Esophagus squamous epithelium (tissue), 5 donors: ENCODE data around the gene PIK3R5. TPM values are rescaled to one million over a fixed set of nuclear protein-coding genes. Genes with fewer than 3 reads are reported as not detected.
A peak's percentile ranks its signal among the peaks of the same experiment; 100 is the strongest.

Experiments used
- DNase-seq: peaks from one replicate; lab custom pipeline; 2025; lab: John Stamatoyannopoulos, UW
- H3K27ac ChIP-seq, 4 donors: fragments of 200-600 bp; sonication (generic); one replicate each; pipeline ENCODE4 v1.5.1; 2016 to 2019; ENCODE audit warnings: mild to moderate bottlenecking in 1 of 4
- H3K27me3 ChIP-seq, 4 donors: fragments of 200-600 bp; sonication (generic); 1 replicate in 3 of 4; 2 replicates in 1 of 4; pipeline versions ENCODE4 v1.5.1 to v1.6.0; 2017 to 2021; ENCODE audit warnings: antibody characterized with exemption in 1 of 4
- H3K36me3 ChIP-seq, 3 donors: fragments of 200-600 bp; sonication (generic); one replicate each; pipeline ENCODE4 v1.5.1; 2016 to 2019
- H3K4me1 ChIP-seq, 3 donors: fragments of 200-600 bp; sonication (generic); one replicate each; pipeline ENCODE4 v1.5.1; 2017 to 2019
- H3K4me3 ChIP-seq, 4 donors: fragments of 200-600 bp; sonication (generic); 1 replicate in 3 of 4; 2 replicates in 1 of 4; pipeline ENCODE4 v1.5.1; 2016 to 2019; ENCODE audit warnings: mild to moderate bottlenecking in 2 of 4, moderate library complexity in 1 of 4
- H3K9me3 ChIP-seq, 3 donors: fragments of 200-600 bp; sonication (generic); one replicate each; pipeline ENCODE4 v1.5.1; 2016 to 2019
- POLR2A ChIP-seq, 4 donors: fragments of 450-650 bp; IDR thresholded peaks; one replicate each; pipeline ENCODE4 v1.6.1; 2017; ENCODE audit warnings: antibody characterized with exemption in 4 of 4, mild to moderate bottlenecking in 4 of 4, moderate library complexity in 3 of 4
- WGBS, 2 donors: methylation state at CpG; one replicate each; pipeline ENCODE4 v1.1.5; 2018; 5-methylcytosine and 5-hydroxymethylcytosine counted together
- intact Hi-C: fragments of 100-400 bp; cut with DNase I; formaldehyde crosslinking; loops from one replicate; pipeline ENCODE4 v1.15.0; 2022
- total RNA-seq, 4 donors: library from RNA; depleted of rRNA; stranded (reverse); fragments of >200 nt; gene quantifications; one replicate each; pipeline ENCODE4 v1.1.0, GENCODE V29; 2016
- TF ChIP-seq, protein P1 (sequence below), 6 experiments: fragments of 450-650 bp in 4 of 6; fragments of 200-600 bp in 2 of 6; sonication (generic) in 2 of 6; IDR thresholded peaks; one replicate each; pipeline ENCODE4 v1.5.1; 2016 to 2019; ENCODE audit warnings: antibody characterized with exemption in 6 of 6, mild to moderate bottlenecking in 4 of 6, moderate library complexity in 4 of 6
- donor health status: DM: yes; HTN: yes; CAD: no.

PIK3R5 gene
- total RNA-seq, 4 donors from 2014 or later = 1.8 to 8.8 (median 3.1) TPM

- Histone ChIP-seq H3K36me3 (no peaks in the 10 kb centered on the region), H3K4me3 (no peak overlapping the region), H3K4me1 (peaks cover 0 to 13% (median 0%) of the 10 kb centered on the region in 3 donors), H3K9me3 (no peaks in the 10 kb centered on the region), H3K27ac (no peak overlapping the region), H3K27me3 (peaks cover 0 to 45% (median 0%) of the 10 kb centered on the region in 4 donors)
- no peak for DNase-seq
- 65 to 75% methylated on average over 9 to 11 of the region's 11 CpGs for WGBS, 2 donors
- TF ChIP-seq, protein P1, sequence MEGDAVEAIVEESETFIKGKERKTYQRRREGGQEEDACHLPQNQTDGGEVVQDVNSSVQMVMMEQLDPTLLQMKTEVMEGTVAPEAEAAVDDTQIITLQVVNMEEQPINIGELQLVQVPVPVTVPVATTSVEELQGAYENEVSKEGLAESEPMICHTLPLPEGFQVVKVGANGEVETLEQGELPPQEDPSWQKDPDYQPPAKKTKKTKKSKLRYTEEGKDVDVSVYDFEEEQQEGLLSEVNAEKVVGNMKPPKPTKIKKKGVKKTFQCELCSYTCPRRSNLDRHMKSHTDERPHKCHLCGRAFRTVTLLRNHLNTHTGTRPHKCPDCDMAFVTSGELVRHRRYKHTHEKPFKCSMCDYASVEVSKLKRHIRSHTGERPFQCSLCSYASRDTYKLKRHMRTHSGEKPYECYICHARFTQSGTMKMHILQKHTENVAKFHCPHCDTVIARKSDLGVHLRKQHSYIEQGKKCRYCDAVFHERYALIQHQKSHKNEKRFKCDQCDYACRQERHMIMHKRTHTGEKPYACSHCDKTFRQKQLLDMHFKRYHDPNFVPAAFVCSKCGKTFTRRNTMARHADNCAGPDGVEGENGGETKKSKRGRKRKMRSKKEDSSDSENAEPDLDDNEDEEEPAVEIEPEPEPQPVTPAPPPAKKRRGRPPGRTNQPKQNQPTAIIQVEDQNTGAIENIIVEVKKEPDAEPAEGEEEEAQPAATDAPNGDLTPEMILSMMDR (IDR thresholded peaks at IDR 0.05) = no peak
- no peak for TF ChIP-seq POLR2A (IDR thresholded peaks at IDR 0.05)
- intact Hi-C loops = no loop called here
Observed at GRCh38 chr17:8869114-8869815, 96.2 kb downstream of the PIK3R5 start.

DNA sequence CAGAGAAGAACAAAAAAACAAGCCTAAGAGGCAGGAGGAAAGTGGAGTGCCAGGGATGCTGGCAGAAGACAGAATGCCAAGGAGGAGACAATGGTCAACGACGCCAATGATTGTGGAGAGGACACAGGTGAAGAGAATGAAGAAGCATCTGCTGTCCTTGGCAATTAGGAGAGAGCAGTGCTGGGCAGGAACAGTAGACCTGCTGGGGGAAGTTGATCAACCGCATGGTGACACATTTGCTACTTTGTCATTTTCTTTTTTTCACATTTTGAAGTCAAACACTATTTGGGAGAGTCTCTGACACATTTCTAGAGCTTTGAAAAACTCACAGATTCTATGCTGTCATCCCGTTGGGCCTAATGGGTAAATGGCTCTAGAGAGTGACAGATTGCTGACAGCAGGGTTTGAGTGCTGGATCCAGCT lies 97.0 kb downstream of the PIK3R5 start:
- DNase-seq = no peak
- WGBS, 2 donors = 64 to 73% methylated on average over 4 of the region's 4 CpGs

GRCh38 chr17:8868092-8868491 lies 97.4 kb downstream of the PIK3R5 start:
- 96 to 100% methylated on average over 1 of the region's 1 CpG for WGBS, 2 donors
- TF ChIP-seq POLR2A (IDR thresholded peaks at IDR 0.05) = no peak
- TF ChIP-seq, protein P1 (IDR thresholded peaks at IDR 0.05) = no peak
- intact Hi-C loops = no loop called here
- Histone ChIP-seq H3K27me3 (peaks cover 0 to 35% (median 0%) of the 10 kb centered on the region in 4 donors), H3K9me3 (no peaks in the 10 kb centered on the region), H3K4me3 (no peak overlapping the region), H3K27ac (peak overlapping the region in 1 of 4 donors; percentile 2), H3K4me1 (peaks cover 0 to 4% (median 0%) of the 10 kb centered on the region in 3 donors), H3K36me3 (no peaks in the 10 kb centered on the region)
- no peak for DNase-seq

More for the DNA sequence above, 97.0 kb downstream of the PIK3R5 start:
- Histone ChIP-seq H3K9me3 (no peaks in the 10 kb centered on the region), H3K36me3 (no peaks in the 10 kb centered on the region), H3K27ac (no peak overlapping the region), H3K4me1 (peaks cover 0 to 9% (median 0%) of the 10 kb centered on the region in 3 donors), H3K4me3 (no peak overlapping the region), H3K27me3 (peaks cover 0 to 37% (median 0%) of the 10 kb centered on the region in 4 donors)
- TF ChIP-seq, protein P1 (IDR thresholded peaks at IDR 0.05) = no peak
- intact Hi-C loops = no loop called here

DNA sequence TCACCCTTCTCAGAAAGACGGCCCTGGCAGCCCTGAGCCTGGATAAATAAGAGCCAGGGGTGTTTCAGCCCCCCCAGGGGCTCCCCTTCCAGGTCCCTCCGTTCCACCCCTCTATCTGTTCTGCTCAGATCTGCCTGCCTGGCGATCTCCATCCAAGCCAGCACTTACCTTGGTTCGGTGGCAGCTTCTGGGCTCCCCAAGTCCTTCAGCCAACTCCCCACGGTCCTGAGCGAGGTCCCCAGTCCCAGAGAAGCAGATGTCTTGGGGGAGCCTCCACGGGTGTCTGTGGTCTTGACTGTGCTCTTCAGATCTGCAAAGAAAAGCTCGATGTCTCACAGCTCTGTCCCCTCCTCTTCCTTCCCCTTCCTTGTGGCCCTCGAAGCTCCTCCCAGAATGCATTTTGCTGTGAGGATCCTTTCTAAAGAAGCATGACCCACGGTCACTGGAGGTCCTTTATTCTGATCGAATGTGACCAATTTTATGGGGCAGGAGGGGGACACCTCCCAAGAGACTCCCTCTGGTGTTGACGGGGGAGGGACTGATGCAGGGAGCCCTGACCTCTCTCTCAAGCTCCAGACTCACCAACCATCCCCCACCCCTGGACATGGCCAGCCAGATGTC lies 98.0 kb downstream of the PIK3R5 start, which contains the start of gene PIK3R6:
Gene PIK3R6 (minus strand): TSS at position 314 of the 621 bp plus-strand sequence. CDS start 17,880 bp downstream, outside the sequence.
- no peak for DNase-seq
- Histone ChIP-seq H3K4me1 (no peaks in the 10 kb centered on the region), H3K9me3 (no peaks in the 10 kb centered on the region), H3K27me3 (peaks cover 0 to 28% (median 0%) of the 10 kb centered on the region in 4 donors), H3K36me3 (no peaks in the 10 kb centered on the region), H3K4me3 (peak within 1 kb of the TSS in 3 of 4 donors; percentile 17 to 40 (median 25)), H3K27ac (peak within 1 kb of the TSS in 1 of 4 donors; percentile 17)
- intact Hi-C loops = no loop called here
- WGBS, 2 donors = 43 to 54% methylated on average over 2 to 11 of the region's 12 CpGs
- TF ChIP-seq, protein P1 (IDR thresholded peaks at IDR 0.05) = no peak
- TF ChIP-seq POLR2A (IDR thresholded peaks at IDR 0.05) = peak in 1 of 4 donors; percentile 41

GRCh38 chr17:8865811-8866210 lies 99.7 kb downstream of the PIK3R5 start:
- Histone ChIP-seq H3K4me3 (no peak overlapping the region), H3K27me3 (peaks cover 0 to 21% (median 0%) of the 10 kb centered on the region in 4 donors), H3K27ac (no peak overlapping the region), H3K36me3 (no peaks in the 10 kb centered on the region), H3K9me3 (no peaks in the 10 kb centered on the region), H3K4me1 (no peaks in the 10 kb centered on the region)
- DNase-seq = no peak
- WGBS, 2 donors = 44% methylated on average over 1 of the region's 7 CpGs; no CpG with 5 or more reads in 1 of the 2 donors
- TF ChIP-seq, protein P1 (IDR thresholded peaks at IDR 0.05) = no peak
- no peak for TF ChIP-seq POLR2A (IDR thresholded peaks at IDR 0.05)
- intact Hi-C loops = no loop called here
